ENCODE measurements around the gene GLA. TPM values are rescaled to one million over a fixed set of nuclear protein-coding genes. Genes with fewer than 3 reads are reported as not detected.

The GLA gene
- total and polyA plus RNA-seq, 2 donors (not counting 3 experiments of a cell fraction or from before 2014, with no cell fraction given), result 33.0 to 36.8 TPM

DNA sequence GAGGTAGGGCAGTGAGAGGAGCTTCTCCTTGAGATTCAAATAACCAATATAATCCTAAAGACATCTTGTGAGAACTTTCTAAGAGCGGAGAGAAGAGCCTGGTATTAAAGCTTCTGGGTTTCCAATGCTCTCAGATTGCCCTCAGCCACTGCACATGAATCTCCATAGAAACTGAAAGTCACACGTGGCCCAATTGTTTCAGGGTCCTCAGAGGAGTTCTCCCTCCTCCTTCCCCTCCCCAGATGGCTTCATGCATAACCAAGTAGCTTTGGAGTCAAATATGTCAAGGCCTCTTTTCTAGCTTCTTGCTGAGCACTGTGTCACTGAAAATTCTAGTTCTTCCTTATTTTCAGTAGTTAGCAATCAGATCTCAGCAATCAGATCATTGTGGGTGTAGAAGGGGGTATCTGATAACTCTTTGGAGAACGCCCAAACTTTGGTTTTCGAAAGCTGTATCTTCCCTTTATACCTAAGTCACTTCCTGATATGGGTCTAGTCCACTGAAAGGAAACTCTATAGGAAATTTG is 24.0 kb downstream of the GLA start:
- Histone ChIP-seq H3K9ac (replicated peaks; ENCODE audit: extremely low read depth, insufficient read depth, low read length) (no peak overlapping the region), H3K4me2 (ENCODE audit: insufficient read depth, low read length) (no peak overlapping the region), H3K4me1 (ENCODE audit: control insufficient read depth, extremely low read depth, insufficient read depth, low read length) (no peaks in the 10 kb centered on the region), H2AFZ (ENCODE audit: low read depth, low read length) (no peak overlapping the region), H3K27ac (ENCODE audit: insufficient read depth, low read depth, low read length) (no peak overlapping the region), H3K9me3 (replicated peaks; ENCODE audit: control insufficient read depth, insufficient read depth, low read length) (no peaks in the 10 kb centered on the region), H3K36me3 (ENCODE audit: control insufficient read depth in 2 of 2, extremely low read depth in 1 of 2, insufficient read depth in 2 of 2, low read length in 2 of 2) (no peaks in the 10 kb centered on the region), H3K4me3 (replicated peaks in 1 of 3; ENCODE audit: insufficient read depth in 1 of 3, low read depth in 1 of 3, low read length in 3 of 3) (no peak overlapping the region), H4K20me1 (replicated peaks; ENCODE audit: control insufficient read depth, extremely low read depth, insufficient read depth, low read length) (no peaks in the 10 kb centered on the region), H3K9me1 (replicated peaks; ENCODE audit: control insufficient read depth, extremely low read depth, insufficient read depth, low read length) (no peaks in the 10 kb centered on the region), H3K79me2 (ENCODE audit: control insufficient read depth, insufficient read depth, low read length) (no peaks in the 10 kb centered on the region), H3K27me3 (ENCODE audit: control insufficient read depth in 2 of 2, insufficient read depth in 2 of 2, low read length in 2 of 2) (no peaks in the 10 kb centered on the region)
- no TSS peak for BruUV-seq (replicated peaks)
- no peak for DNase-seq (ENCODE audit: low read depth, low spot score)
- intact Hi-C loops (cut with micrococcal nuclease) (no loop called here), dilution Hi-C loops (cut with MboI; ENCODE audit: extremely low pct_ligation_motif_present, low sequenced_read_pairs) (no loop called here)
- ChIA-PET CTCF (no interaction called here), POLR2A (no interaction called here)
- FAIRE-seq, result no peak
- no peak for TF ChIP-seq GATA2 (IDR thresholded peaks at IDR 0.05; ENCODE audit: insufficient read depth, insufficient read length, low read depth, low read length)

DNA sequence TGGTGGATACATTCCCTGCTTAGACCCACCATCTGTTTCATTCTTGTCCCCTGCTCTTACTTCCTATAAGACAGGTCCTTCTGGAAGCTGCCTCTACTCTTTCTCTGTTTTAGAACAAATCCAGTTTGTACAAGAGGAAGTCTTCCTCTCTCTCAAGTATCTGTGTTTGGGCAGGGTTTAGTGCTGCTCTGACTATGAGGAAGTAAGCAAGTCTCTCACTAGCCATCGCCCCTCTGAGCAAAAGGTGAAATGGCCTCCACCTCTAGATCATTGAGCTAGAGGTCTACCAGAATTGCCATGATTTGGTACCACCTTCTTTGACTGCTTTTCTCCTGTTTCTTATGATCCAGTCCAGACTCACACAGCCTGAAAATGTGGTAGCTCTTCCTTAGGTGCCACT is 30.2 kb downstream of the GLA start:
- no peak overlapping the region for H3K4me2 ChIP-seq (ENCODE audit: insufficient read depth, low read length)
- H3K36me3 ChIP-seq (ENCODE audit: control insufficient read depth in 2 of 2, extremely low read depth in 1 of 2, insufficient read depth in 2 of 2, low read length in 2 of 2), result no peaks in the 10 kb centered on the region
- no TSS peak for BruUV-seq (replicated peaks)
- H2AFZ ChIP-seq (ENCODE audit: low read depth, low read length), result no peak overlapping the region
- no peaks in the 10 kb centered on the region for H3K9me1 ChIP-seq (replicated peaks; ENCODE audit: control insufficient read depth, extremely low read depth, insufficient read depth, low read length)
- no peaks in the 10 kb centered on the region for H3K79me2 ChIP-seq (ENCODE audit: control insufficient read depth, insufficient read depth, low read length)
- POLR2A ChIA-PET, result no interaction called here
- FAIRE-seq, result peak; percentile 46
- no peaks in the 10 kb centered on the region for H4K20me1 ChIP-seq (replicated peaks; ENCODE audit: control insufficient read depth, extremely low read depth, insufficient read depth, low read length)
- no peak overlapping the region for H3K9ac ChIP-seq (replicated peaks; ENCODE audit: extremely low read depth, insufficient read depth, low read length)
- no peak overlapping the region for H3K4me3 ChIP-seq (replicated peaks in 1 of 3; ENCODE audit: insufficient read depth in 1 of 3, low read depth in 1 of 3, low read length in 3 of 3)
- H3K4me1 ChIP-seq (ENCODE audit: control insufficient read depth, extremely low read depth, insufficient read depth, low read length), result no peaks in the 10 kb centered on the region
- no peaks in the 10 kb centered on the region for H3K27me3 ChIP-seq (ENCODE audit: control insufficient read depth in 2 of 2, insufficient read depth in 2 of 2, low read length in 2 of 2)
- TF ChIP-seq GATA2 (IDR thresholded peaks at IDR 0.05; ENCODE audit: insufficient read depth, insufficient read length, low read depth, low read length), result no peak
- TF ChIP-seq, protein P1, sequence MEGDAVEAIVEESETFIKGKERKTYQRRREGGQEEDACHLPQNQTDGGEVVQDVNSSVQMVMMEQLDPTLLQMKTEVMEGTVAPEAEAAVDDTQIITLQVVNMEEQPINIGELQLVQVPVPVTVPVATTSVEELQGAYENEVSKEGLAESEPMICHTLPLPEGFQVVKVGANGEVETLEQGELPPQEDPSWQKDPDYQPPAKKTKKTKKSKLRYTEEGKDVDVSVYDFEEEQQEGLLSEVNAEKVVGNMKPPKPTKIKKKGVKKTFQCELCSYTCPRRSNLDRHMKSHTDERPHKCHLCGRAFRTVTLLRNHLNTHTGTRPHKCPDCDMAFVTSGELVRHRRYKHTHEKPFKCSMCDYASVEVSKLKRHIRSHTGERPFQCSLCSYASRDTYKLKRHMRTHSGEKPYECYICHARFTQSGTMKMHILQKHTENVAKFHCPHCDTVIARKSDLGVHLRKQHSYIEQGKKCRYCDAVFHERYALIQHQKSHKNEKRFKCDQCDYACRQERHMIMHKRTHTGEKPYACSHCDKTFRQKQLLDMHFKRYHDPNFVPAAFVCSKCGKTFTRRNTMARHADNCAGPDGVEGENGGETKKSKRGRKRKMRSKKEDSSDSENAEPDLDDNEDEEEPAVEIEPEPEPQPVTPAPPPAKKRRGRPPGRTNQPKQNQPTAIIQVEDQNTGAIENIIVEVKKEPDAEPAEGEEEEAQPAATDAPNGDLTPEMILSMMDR (IDR thresholded peaks at IDR 0.05; ENCODE audit: extremely low read depth in 1 of 2, insufficient read depth in 1 of 2, low read depth in 1 of 2, low read length in 2 of 2), result no peak
- no peak for TF ChIP-seq EZH2 (IDR thresholded peaks at IDR 0.05; ENCODE audit: borderline replicate concordance, low read depth, low read length, severe bottlenecking)
- no peak for TF ChIP-seq POLR2A (IDR thresholded peaks at IDR 0.05; ENCODE audit: low read depth, low read length)
- TF ChIP-seq JUN (IDR thresholded peaks at IDR 0.05; ENCODE audit: borderline replicate concordance, insufficient read depth, insufficient read length, low read depth), result no peak
- no peak for TF ChIP-seq MYC (IDR thresholded peaks at IDR 0.05; ENCODE audit: low read depth, low read length)
- no peak for TF ChIP-seq POLR2AphosphoS5 (IDR thresholded peaks at IDR 0.05; ENCODE audit: insufficient read depth, low read depth, low read length)
- TF ChIP-seq FOS (IDR thresholded peaks at IDR 0.05; ENCODE audit: borderline replicate concordance, insufficient read depth, low read length), result no peak
- TF ChIP-seq, protein P2, sequence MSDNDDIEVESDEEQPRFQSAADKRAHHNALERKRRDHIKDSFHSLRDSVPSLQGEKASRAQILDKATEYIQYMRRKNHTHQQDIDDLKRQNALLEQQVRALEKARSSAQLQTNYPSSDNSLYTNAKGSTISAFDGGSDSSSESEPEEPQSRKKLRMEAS (IDR thresholded peaks at IDR 0.05; ENCODE audit: insufficient read depth, insufficient read length), result no peak
- no peaks in the 10 kb centered on the region for H3K9me3 ChIP-seq (replicated peaks; ENCODE audit: control insufficient read depth, insufficient read depth, low read length)
- intact Hi-C loops (cut with micrococcal nuclease), result no loop called here
- CTCF ChIA-PET, result interaction anchor here (1.2 kb wide), 1 partner anchor 13 kb away, joined by 4 read pairs; the partner anchor contains the start of gene RPL36A
- no peak overlapping the region for H3K27ac ChIP-seq (ENCODE audit: insufficient read depth, low read depth, low read length)
- dilution Hi-C loops (cut with MboI; ENCODE audit: extremely low pct_ligation_motif_present, low sequenced_read_pairs), result no loop called here
- no peak for DNase-seq (ENCODE audit: low read depth, low spot score)
